ENCODE results near the gene NANOS3. TPM values are rescaled to one million over a fixed set of nuclear protein-coding genes. Genes with fewer than 3 reads are reported as not detected.

Gene NANOS3
- total and polyA plus RNA-seq, 9 of the 15 experiments (the other 6 are each of a cell fraction or from before 2014, with no cell fraction given): not detected

DNA sequence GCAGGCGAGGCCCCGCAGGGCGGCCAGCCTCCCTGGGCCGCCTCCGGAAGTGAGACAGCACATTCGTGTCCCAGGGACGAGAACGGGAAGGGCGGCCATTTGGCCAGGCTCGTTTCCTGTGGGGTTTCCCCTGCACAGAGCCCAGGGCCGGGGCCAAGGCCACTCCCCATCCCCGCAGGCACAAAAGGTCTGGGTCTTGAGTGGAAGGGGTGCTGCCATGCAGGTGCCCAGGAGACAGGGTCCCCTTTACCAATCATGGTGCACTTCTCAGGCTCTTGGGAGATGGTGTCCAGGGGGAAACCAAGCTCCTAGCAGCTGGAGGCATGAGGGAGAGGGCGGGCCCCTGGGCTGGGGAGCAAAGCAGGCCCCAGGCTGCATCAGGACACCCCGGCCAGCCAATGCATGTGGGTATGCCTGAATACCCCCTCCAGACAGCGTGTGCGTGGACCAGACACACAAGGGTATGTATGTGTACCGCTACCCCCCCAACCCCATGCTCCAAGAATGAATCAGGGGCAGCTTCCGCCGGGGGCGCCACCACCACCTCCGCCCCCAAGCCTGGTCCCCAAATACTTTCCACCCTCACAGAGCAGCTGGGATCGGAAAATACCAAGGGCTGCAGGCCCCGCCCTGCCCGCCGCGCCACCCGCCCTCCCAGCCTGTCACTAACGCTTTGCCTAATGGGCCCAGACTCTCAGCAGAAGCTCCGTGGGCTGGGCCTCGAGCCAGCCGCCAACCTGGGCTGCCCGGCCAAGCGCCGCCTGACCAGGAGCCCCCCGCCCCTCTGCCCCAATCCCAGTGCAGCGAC, 37.6 kb upstream of the NANOS3 start (continued):
- TF ChIP-seq HSF4 (CRISPR knock-in tag; IDR thresholded peaks at IDR 0.05; ENCODE audit: borderline replicate concordance): no peak
- TF ChIP-seq NEUROD1 (IDR thresholded peaks at IDR 0.05; ENCODE audit: borderline replicate concordance, low read depth, low read length, partially characterized antibody): no peak
- TF ChIP-seq, protein P1, sequence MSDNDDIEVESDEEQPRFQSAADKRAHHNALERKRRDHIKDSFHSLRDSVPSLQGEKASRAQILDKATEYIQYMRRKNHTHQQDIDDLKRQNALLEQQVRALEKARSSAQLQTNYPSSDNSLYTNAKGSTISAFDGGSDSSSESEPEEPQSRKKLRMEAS (CRISPR knock-in tag; IDR thresholded peaks at IDR 0.05): no peak; the same call in 1 of the 2 replicates
- TF ChIP-seq COPS2 (conservative IDR thresholded peaks at IDR 0.05): no peak
- peak; percentile 72; the same call in 1 of the 2 replicates for TF ChIP-seq SMAD4 (CRISPR knock-in tag; conservative IDR thresholded peaks at IDR 0.05)
- TF ChIP-seq ZNF263 (CRISPR knock-in tag; IDR thresholded peaks at IDR 0.05; ENCODE audit: borderline replicate concordance): peak; percentile 32; the same call in 1 of the 2 replicates
- TF ChIP-seq, protein P2, sequence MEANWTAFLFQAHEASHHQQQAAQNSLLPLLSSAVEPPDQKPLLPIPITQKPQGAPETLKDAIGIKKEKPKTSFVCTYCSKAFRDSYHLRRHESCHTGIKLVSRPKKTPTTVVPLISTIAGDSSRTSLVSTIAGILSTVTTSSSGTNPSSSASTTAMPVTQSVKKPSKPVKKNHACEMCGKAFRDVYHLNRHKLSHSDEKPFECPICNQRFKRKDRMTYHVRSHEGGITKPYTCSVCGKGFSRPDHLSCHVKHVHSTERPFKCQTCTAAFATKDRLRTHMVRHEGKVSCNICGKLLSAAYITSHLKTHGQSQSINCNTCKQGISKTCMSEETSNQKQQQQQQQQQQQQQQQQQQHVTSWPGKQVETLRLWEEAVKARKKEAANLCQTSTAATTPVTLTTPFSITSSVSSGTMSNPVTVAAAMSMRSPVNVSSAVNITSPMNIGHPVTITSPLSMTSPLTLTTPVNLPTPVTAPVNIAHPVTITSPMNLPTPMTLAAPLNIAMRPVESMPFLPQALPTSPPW (CRISPR knock-in tag; IDR thresholded peaks at IDR 0.05): peak; percentile 49
- TF ChIP-seq NRF1 (conservative IDR thresholded peaks at IDR 0.05 in 1 of 2, IDR thresholded peaks at IDR 0.05 in 1 of 2): peak; percentile 48 to 52; a peak in 3 of 4 replicates
- peak; percentile 28 to 53; a peak in 1 of 4 replicates for TF ChIP-seq SIN3A (IDR thresholded peaks at IDR 0.05; ENCODE audit: borderline replicate concordance in 2 of 2, control insufficient read depth in 1 of 2, low read depth in 2 of 2, low read length in 2 of 2)
- TF ChIP-seq, protein P3, sequence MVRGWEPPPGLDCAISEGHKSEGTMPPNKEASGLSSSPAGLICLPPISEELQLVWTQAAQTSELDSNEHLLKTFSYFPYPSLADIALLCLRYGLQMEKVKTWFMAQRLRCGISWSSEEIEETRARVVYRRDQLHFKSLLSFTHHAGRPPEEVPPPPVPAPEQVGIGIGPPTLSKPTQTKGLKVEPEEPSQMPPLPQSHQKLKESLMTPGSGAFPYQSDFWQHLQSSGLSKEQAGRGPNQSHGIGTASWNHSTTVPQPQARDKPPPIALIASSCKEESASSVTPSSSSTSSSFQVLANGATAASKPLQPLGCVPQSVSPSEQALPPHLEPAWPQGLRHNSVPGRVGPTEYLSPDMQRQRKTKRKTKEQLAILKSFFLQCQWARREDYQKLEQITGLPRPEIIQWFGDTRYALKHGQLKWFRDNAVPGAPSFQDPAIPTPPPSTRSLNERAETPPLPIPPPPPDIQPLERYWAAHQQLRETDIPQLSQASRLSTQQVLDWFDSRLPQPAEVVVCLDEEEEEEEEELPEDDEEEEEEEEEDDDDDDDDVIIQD (CRISPR knock-in tag; IDR thresholded peaks at IDR 0.05): no peak
- no peak for TF ChIP-seq SAP30 (IDR thresholded peaks at IDR 0.05; ENCODE audit: borderline replicate concordance, insufficient read depth, low read depth, low read length, poor library complexity, severe bottlenecking)
- TF ChIP-seq, protein P4, sequence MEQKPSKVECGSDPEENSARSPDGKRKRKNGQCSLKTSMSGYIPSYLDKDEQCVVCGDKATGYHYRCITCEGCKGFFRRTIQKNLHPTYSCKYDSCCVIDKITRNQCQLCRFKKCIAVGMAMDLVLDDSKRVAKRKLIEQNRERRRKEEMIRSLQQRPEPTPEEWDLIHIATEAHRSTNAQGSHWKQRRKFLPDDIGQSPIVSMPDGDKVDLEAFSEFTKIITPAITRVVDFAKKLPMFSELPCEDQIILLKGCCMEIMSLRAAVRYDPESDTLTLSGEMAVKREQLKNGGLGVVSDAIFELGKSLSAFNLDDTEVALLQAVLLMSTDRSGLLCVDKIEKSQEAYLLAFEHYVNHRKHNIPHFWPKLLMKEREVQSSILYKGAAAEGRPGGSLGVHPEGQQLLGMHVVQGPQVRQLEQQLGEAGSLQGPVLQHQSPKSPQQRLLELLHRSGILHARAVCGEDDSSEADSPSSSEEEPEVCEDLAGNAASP (IDR thresholded peaks at IDR 0.05): no peak
- TF ChIP-seq SMAD3 (CRISPR knock-in tag; conservative IDR thresholded peaks at IDR 0.05): 0 out of 2 replicates have a peak, but pooled peaks have one; percentile 55
- TF ChIP-seq KLF1 (tag; IDR thresholded peaks at IDR 0.05): peak; percentile 14; the same call in 1 of the 2 replicates
